IMR-90 (cell line): ENCODE measurements around the gene CHD6. TPM values are rescaled to one million over a fixed set of nuclear protein-coding genes. Genes with fewer than 3 reads are reported as not detected.

ENCODE experiments used
- ATAC-seq: fragments of 200-7000 bp; cut with Tn5 transposase; 2 replicates; pipeline ENCODE4 v1.9.1; 2020; ENCODE audit warnings: low read depth, mild to moderate bottlenecking, moderate library complexity
- BruUV-seq: library from RNA; stranded (reverse); fragments of 400-500 nt; replicated peaks from 2 replicates; lab custom pipeline; 2021; lab: Mats Ljungman, UMichigan
- CTCF ChIA-PET: fragments of 300-600 bp; formaldehyde crosslinking; extraction: SDS; loops from one replicate; lab custom pipeline; 2021; ENCODE audit warnings: antibody characterized with exemption; lab: Yijun Ruan, JAX
- POLR2A ChIA-PET: fragments of 300-600 bp; sonication (Branson Sonifier 250); formaldehyde crosslinking; loops from one replicate; lab custom pipeline; 2022; ENCODE audit warnings: antibody characterized with exemption; ENCODE audit not compliant: unreplicated experiment; lab: Charles Lee
- DNase-seq: peaks from one replicate; pipeline ENCODE4 v3.0.0; 2013
- H2AFZ ChIP-seq: replicated peaks from 2 replicates; pipeline ENCODE3; 2013; ENCODE audit warnings: low read length, mild to moderate bottlenecking; ENCODE audit not compliant: poor library complexity
- H2AK5ac ChIP-seq: 2 replicates; pipeline ENCODE4 v1.6.1; 2013; ENCODE audit warnings: low read depth, low read length, inconsistent platforms
- H2AK9ac ChIP-seq: replicated peaks from 2 replicates; pipeline ENCODE3; 2013; ENCODE audit warnings: mild to moderate bottlenecking, low read depth, low read length, moderate library complexity; ENCODE audit not compliant: poor library complexity
- H2BK120ac ChIP-seq: 2 replicates; pipeline ENCODE4 v1.6.1; 2013; ENCODE audit warnings: low read depth, low read length, inconsistent platforms
- H2BK15ac ChIP-seq: 3 replicates; pipeline ENCODE4 v1.6.1; 2013; ENCODE audit warnings: low read depth, low read length, inconsistent platforms
- H2BK20ac ChIP-seq: 2 replicates; pipeline ENCODE4 v1.6.1; 2013; ENCODE audit warnings: low read depth, mild to moderate bottlenecking, inconsistent platforms, low read length, moderate library complexity
- H2BK5ac ChIP-seq: 2 replicates; pipeline ENCODE4 v1.6.1; 2013; ENCODE audit warnings: mild to moderate bottlenecking, low read depth, low read length, inconsistent platforms; ENCODE audit not compliant: poor library complexity, severe bottlenecking
- H3K14ac ChIP-seq: replicated peaks from 2 replicates; pipeline ENCODE4 v1.6.1; 2013; ENCODE audit warnings: low read depth, low read length, inconsistent platforms
- H3K18ac ChIP-seq: 2 replicates; pipeline ENCODE4 v1.6.1; 2013; ENCODE audit warnings: low read depth, low read length, control low read depth
- H3K23ac ChIP-seq: 2 replicates; pipeline ENCODE4 v1.6.1; 2013; ENCODE audit warnings: low read depth, low read length, inconsistent platforms
- H3K27ac ChIP-seq: 2 replicates; pipeline ENCODE4 v1.5.1; 2013; ENCODE audit warnings: mild to moderate bottlenecking, control low read depth, low read length; ENCODE audit not compliant: insufficient read depth
- H3K27me3 ChIP-seq: 2 replicates; pipeline ENCODE4 v1.6.1; 2013; ENCODE audit warnings: low read length; ENCODE audit not compliant: control insufficient read depth, insufficient read depth
- H3K36me3 ChIP-seq: 2 replicates; pipeline ENCODE4 v1.6.1; 2013; ENCODE audit warnings: low read length, mixed read lengths; ENCODE audit not compliant: control insufficient read depth, insufficient read depth
- H3K4ac ChIP-seq: 2 replicates; pipeline ENCODE4 v1.6.1; 2013; ENCODE audit warnings: low read depth, low read length, inconsistent platforms
- H3K4me1 ChIP-seq: 2 replicates; pipeline ENCODE4 v1.6.1; 2013; ENCODE audit warnings: low read length, mixed read lengths; ENCODE audit not compliant: control insufficient read depth, insufficient read depth
- H3K4me2 ChIP-seq: 2 replicates; pipeline ENCODE4 v1.6.1; 2013; ENCODE audit warnings: low read depth, mild to moderate bottlenecking, control low read depth, low read length, moderate library complexity
- H3K4me3 ChIP-seq: 2 replicates; pipeline ENCODE4 v1.5.1; 2013; ENCODE audit warnings: low read depth, mild to moderate bottlenecking, control low read depth, low read length, moderate library complexity; ENCODE audit not compliant: insufficient read depth
- H3K56ac ChIP-seq: 2 replicates; pipeline ENCODE4 v1.6.1; 2013; ENCODE audit warnings: low read length, inconsistent platforms; ENCODE audit not compliant: insufficient read depth; ENCODE audit errors: extremely low read depth
- H3K79me1 ChIP-seq, 2 experiments: 2 replicates each; pipeline ENCODE4 v1.6.1; 2013; ENCODE audit warnings: low read length in 2 of 2, inconsistent platforms in 1 of 2, low read depth in 1 of 2
- H3K9ac ChIP-seq: 2 replicates; pipeline ENCODE4 v1.6.1; 2013; ENCODE audit warnings: low read depth, low read length, control low read depth
- H3K9me1 ChIP-seq: 2 replicates; pipeline ENCODE4 v1.6.1; 2013; ENCODE audit warnings: low read length, inconsistent platforms; ENCODE audit not compliant: insufficient read depth
- H3K9me3 ChIP-seq: 2 replicates; pipeline ENCODE4 v1.6.1; 2013; ENCODE audit warnings: low read length; ENCODE audit not compliant: control insufficient read depth, insufficient read depth
- H4K20me1 ChIP-seq: 2 replicates; pipeline ENCODE4 v1.6.1; 2013; ENCODE audit warnings: low read length, inconsistent platforms; ENCODE audit not compliant: insufficient read depth
- H4K5ac ChIP-seq: 2 replicates; pipeline ENCODE4 v1.6.1; 2013; ENCODE audit warnings: mild to moderate bottlenecking, low read depth, low read length, control low read depth
- H4K8ac ChIP-seq, 2 experiments: 2 replicates each; pipeline ENCODE4 v1.6.1; 2013; ENCODE audit warnings: low read depth in 2 of 2, low read length in 2 of 2, control low read depth in 1 of 2, inconsistent platforms in 1 of 2
- H4K91ac ChIP-seq: 2 replicates; pipeline ENCODE4 v1.6.1; 2013; ENCODE audit warnings: low read depth, low read length, inconsistent platforms; ENCODE audit not compliant: insufficient read depth
- BHLHE40 ChIP-seq: fragments of 150-350 bp; IDR thresholded peaks from 2 replicates; pipeline ENCODE4 v1.6.1; 2016; ENCODE audit warnings: mild to moderate bottlenecking, low read depth, low read length
- CEBPB ChIP-seq: IDR thresholded peaks from 2 replicates; pipeline ENCODE4 v1.6.1; 2012; ENCODE audit warnings: low read depth, low read length, improper control_type of control experiment
- CHD1 ChIP-seq: IDR thresholded peaks from 2 replicates; pipeline ENCODE4 v1.6.1; 2012; ENCODE audit warnings: low read depth, low read length, improper control_type of control experiment
- CTCF ChIP-seq: conservative IDR thresholded peaks from 2 replicates; pipeline ENCODE4 v1.5.1; 2012; ENCODE audit warnings: mild to moderate bottlenecking, low read depth, low read length, improper control_type of control experiment
- ELK1 ChIP-seq: fragments of 150-350 bp; IDR thresholded peaks from 2 replicates; pipeline ENCODE4 v1.6.1; 2016; ENCODE audit warnings: low read depth, mild to moderate bottlenecking, low read length, moderate library complexity, borderline replicate concordance
- FOS ChIP-seq: fragments of 150-350 bp; IDR thresholded peaks from 2 replicates; pipeline ENCODE4 v1.6.1; 2016; ENCODE audit warnings: low read depth, low read length
- MAFK ChIP-seq: IDR thresholded peaks from 2 replicates; pipeline ENCODE4 v1.6.1; 2012; ENCODE audit warnings: low read depth, low read length, improper control_type of control experiment
- MAZ ChIP-seq: IDR thresholded peaks from 2 replicates; pipeline ENCODE4 v1.6.1; 2012; ENCODE audit warnings: low read depth, mild to moderate bottlenecking, low read length, improper control_type of control experiment, moderate library complexity, borderline replicate concordance
- MXI1 ChIP-seq: IDR thresholded peaks from 2 replicates; pipeline ENCODE4 v1.6.1; 2012; ENCODE audit warnings: low read depth, mild to moderate bottlenecking, low read length, moderate library complexity, borderline replicate concordance
- NFE2L2 ChIP-seq: fragments of 150-350 bp; IDR thresholded peaks from 2 replicates; pipeline ENCODE4 v1.6.1; 2016; ENCODE audit warnings: low read depth, mild to moderate bottlenecking, low read length
- POLR2A ChIP-seq: IDR thresholded peaks from 2 replicates; pipeline ENCODE4 v1.6.1; 2012; ENCODE audit warnings: mild to moderate bottlenecking, low read depth, low read length
- RAD21 ChIP-seq: IDR thresholded peaks from 2 replicates; pipeline ENCODE4 v1.6.1; 2012; ENCODE audit warnings: low read length, improper control_type of control experiment
- RCOR1 ChIP-seq: IDR thresholded peaks from 2 replicates; pipeline ENCODE4 v1.6.1; 2012; ENCODE audit warnings: mild to moderate bottlenecking, low read length, improper control_type of control experiment; ENCODE audit not compliant: insufficient replicate concordance
- RFX5 ChIP-seq: IDR thresholded peaks from 2 replicates; pipeline ENCODE4 v1.8.0; 2012; ENCODE audit warnings: low read depth, mild to moderate bottlenecking, low read length, moderate library complexity
- SMC3 ChIP-seq: fragments of 150-350 bp; IDR thresholded peaks from 2 replicates; pipeline ENCODE4 v1.6.1; 2016; ENCODE audit warnings: low read depth, mild to moderate bottlenecking, antibody characterized with exemption, low read length, moderate library complexity
- USF2 ChIP-seq: fragments of 150-350 bp; IDR thresholded peaks from 2 replicates; pipeline ENCODE4 v1.6.1; 2017; ENCODE audit warnings: mild to moderate bottlenecking, antibody characterized with exemption, low read length, low read depth
- WGBS, 2 experiments: methylation state at CpG; one replicate each; pipeline versions ENCODE4 v1.1.5 to v1.1.7; 2013; ENCODE audit warnings: missing lambda C conversion rate in 2 of 2; ENCODE audit not compliant: insufficient read length in 1 of 2; ENCODE audit errors: extremely low coverage in 2 of 2; 5-methylcytosine and 5-hydroxymethylcytosine counted together
- dilution Hi-C: fragments of 300-500 bp; cut with HindIII; formaldehyde crosslinking; loops from one replicate; pipeline ENCODE4 v1.14.3; 2018; ENCODE audit warnings: low sequenced_read_pairs; ENCODE audit not compliant: unreplicated experiment
- in situ Hi-C: fragments of 300-500 bp; cut with MboI; formaldehyde crosslinking; loops from 3 replicates; pipeline ENCODE4 v1.14.3; 2019; ENCODE audit warnings: low sequenced_read_pairs, inconsistent platforms, mixed read lengths
- intact Hi-C: fragments of 100-400 bp; cut with micrococcal nuclease; formaldehyde crosslinking; loops from 2 replicates; pipeline ENCODE4 v1.10.0; 2022
- polyA plus RNA-seq, 3 experiments: library from polyadenylated mRNA; depleted of rRNA; stranded (reverse); fragments of >200 nt; gene quantifications; 2 replicates each; pipeline ENCODE4 v1.2.3, GENCODE V29; 2012; ENCODE audit warnings: low replicate concordance in 1 of 3
- total RNA-seq: library from RNA; depleted of rRNA; stranded (reverse); fragments of >200 nt; gene quantifications from 2 replicates; pipeline ENCODE4 v1.2.3, GENCODE V29; 2012

The CHD6 gene
- total and polyA plus RNA-seq, 2 of the 4 experiments (the other 2 are of a cell fraction) = 8.8 to 26.7 TPM

GRCh38 chr20:41533537-41534136 lies 84.5 kb downstream of the CHD6 start:
- no peak overlapping the region for H3K27ac ChIP-seq
- dilution Hi-C loops = no loop called here
- H4K20me1 ChIP-seq = peaks cover 15% of the 10 kb centered on the region; the same call in 1 of the 2 replicates
- no peak overlapping the region for H2AFZ ChIP-seq
- no peak overlapping the region for H3K9ac ChIP-seq
- H3K56ac ChIP-seq = no peak overlapping the region
- in situ Hi-C loops = no loop called here
- H2AK9ac ChIP-seq = no peak overlapping the region
- H3K27me3 ChIP-seq = no peaks in the 10 kb centered on the region
- H4K5ac ChIP-seq = no peak overlapping the region
- no peak overlapping the region for H4K91ac ChIP-seq
- no peak overlapping the region for H3K4ac ChIP-seq
- H4K8ac ChIP-seq = no peak overlapping the region
- H2BK20ac ChIP-seq = no peak overlapping the region
- H3K23ac ChIP-seq = 0 out of 2 replicates have a peak overlapping the region, but pooled peaks have one; percentile 24
- no peak for DNase-seq
- no peak for ATAC-seq
- H3K4me3 ChIP-seq = no peak overlapping the region
- intact Hi-C loops = no loop called here
- H3K4me1 ChIP-seq = peaks cover 9% of the 10 kb centered on the region
- POLR2A ChIA-PET = no interaction called here
- no CpG with 5 or more reads among the region's 2 CpGs for WGBS, 2 experiments
- peaks cover 3% of the 10 kb centered on the region; the same call in 1 of the 2 replicates for H3K9me3 ChIP-seq
- no peak overlapping the region for H3K14ac ChIP-seq
- no peak overlapping the region for H3K4me2 ChIP-seq
- no TSS peak for BruUV-seq
- peaks cover 16% of the 10 kb centered on the region for H3K9me1 ChIP-seq
- CTCF ChIA-PET = no interaction called here
- H3K18ac ChIP-seq = no peak overlapping the region
- no peak overlapping the region for H2BK120ac ChIP-seq
- peaks cover 29 to 57% of the 10 kb centered on the region in 2 experiments for H3K79me1 ChIP-seq
- H3K36me3 ChIP-seq = peaks cover 11% of the 10 kb centered on the region
- no peak for TF ChIP-seq ELK1
- no peak for TF ChIP-seq MAFK
- TF ChIP-seq CHD1 = no peak
- TF ChIP-seq USF2 = no peak
- no peak for TF ChIP-seq CEBPB
- TF ChIP-seq MAZ = no peak
- no peak for TF ChIP-seq RAD21
- TF ChIP-seq NFE2L2 = no peak
- TF ChIP-seq FOS = no peak
- TF ChIP-seq BHLHE40 = no peak
- TF ChIP-seq MXI1 = no peak
- TF ChIP-seq CTCF = no peak
- TF ChIP-seq POLR2A = no peak
- no peak for TF ChIP-seq SMC3
- TF ChIP-seq RFX5 = no peak
- TF ChIP-seq RCOR1 = no peak
- H2BK5ac ChIP-seq = no peak overlapping the region
- no peak overlapping the region for H2BK15ac ChIP-seq
- H2AK5ac ChIP-seq = no peak overlapping the region
